Measurements from ENCODE around the gene TPSAB1.
"Not testable (repeated sequence)": the region's sequence is repeated elsewhere in the genome, so short reads cannot be mapped to it uniquely, and the experiment has no call there.

Gene TPSAB1

DNA sequence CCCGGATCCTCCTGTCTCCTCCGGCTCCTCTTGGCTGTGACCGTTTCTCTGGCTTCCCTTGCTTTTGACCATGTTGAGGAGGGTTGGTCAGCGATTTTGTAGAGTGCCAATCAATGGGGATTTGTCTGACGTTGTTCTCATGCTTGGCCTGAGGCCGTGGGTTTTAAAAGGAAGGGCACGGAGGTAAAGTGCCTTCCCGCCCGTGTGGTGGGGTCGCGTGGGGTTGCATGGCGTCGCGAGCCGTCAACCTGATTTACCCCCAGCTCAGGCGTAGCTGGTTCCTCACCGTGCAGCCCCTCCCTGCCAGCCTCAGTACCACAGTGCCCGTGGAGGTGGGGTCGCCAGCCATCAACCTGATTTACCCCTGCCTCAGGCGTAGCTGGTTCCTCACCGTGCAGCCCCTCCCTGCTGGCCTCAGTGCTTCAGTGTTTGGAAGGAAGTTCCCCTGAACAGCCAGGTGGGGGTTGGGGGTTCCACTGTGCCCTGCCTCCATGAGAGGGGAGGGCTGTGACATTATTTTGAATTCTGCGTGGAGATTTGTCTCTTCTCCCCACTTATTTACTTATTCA lies 5.0 kb downstream of the TPSAB1 start (continued):
- TF ChIP-seq, protein P1, sequence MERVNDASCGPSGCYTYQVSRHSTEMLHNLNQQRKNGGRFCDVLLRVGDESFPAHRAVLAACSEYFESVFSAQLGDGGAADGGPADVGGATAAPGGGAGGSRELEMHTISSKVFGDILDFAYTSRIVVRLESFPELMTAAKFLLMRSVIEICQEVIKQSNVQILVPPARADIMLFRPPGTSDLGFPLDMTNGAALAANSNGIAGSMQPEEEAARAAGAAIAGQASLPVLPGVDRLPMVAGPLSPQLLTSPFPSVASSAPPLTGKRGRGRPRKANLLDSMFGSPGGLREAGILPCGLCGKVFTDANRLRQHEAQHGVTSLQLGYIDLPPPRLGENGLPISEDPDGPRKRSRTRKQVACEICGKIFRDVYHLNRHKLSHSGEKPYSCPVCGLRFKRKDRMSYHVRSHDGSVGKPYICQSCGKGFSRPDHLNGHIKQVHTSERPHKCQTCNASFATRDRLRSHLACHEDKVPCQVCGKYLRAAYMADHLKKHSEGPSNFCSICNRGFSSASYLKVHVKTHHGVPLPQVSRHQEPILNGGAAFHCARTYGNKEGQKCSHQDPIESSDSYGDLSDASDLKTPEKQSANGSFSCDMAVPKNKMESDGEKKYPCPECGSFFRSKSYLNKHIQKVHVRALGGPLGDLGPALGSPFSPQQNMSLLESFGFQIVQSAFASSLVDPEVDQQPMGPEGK (CRISPR knock-in tag; IDR thresholded peaks at IDR 0.05; ENCODE audit: borderline replicate concordance) = no peak

DNA sequence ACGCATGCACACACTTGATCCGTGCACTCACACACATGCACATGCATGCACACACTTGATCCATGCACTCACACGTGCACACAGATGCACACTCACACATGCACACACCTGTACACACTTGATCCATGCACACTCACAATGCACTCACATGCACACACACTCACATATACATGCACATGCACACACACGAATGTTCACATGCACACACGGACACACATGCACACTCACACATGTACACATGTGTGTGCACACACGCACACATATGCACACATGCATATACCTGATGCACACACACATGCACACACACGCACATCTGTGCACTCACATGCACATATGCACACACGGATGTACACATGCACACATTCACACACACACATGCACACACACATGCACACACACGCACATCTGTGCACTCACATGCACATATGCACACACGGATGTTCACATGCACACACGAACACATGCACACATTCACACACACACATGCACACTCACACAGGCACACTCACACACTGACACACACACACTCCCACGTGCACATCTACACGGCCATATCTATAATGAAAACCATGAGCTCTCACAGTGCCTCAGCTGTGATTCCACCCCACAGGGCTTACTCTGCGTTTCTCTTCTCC lies 7.5 kb downstream of the TPSAB1 start:
- not testable (repeated sequence) for ATAC-seq

DNA sequence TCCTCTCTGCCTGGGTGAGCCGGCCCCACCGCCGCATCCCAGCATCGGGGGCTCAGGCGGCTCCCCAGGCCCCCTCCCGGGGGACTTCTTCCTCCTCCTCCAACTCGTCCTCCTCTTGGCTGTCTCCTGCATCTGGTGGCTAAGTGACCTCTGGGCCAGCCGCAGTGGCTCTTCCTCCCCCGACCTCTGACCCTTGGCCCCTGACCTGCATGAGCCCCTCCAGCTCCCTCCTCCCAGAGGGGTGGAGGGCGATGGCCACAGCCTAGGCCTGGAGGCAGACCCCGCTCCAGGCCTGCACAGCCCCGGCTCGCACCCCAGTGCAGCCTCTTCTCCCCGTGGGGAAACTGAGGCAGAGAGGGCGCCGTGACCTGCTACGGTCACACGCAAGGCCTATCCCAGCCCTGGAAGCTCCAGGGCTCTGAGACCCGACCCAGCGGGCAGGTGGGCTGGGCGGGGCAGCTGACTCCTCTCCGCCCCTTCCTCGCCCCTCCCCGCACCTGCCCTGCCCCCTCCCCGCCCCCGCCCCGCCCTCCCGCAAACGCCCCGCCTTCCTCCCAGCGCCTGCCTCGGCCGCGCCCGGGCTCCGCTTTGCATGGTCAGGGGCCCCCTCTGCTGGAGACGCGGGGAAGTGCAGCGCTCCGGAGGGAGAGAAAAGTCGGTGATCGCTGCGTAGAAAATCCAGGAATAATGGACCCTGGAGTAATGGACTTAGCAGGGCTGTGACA lies 8.7 kb downstream of the TPSAB1 start:
- ATAC-seq = peak; percentile 69

DNA sequence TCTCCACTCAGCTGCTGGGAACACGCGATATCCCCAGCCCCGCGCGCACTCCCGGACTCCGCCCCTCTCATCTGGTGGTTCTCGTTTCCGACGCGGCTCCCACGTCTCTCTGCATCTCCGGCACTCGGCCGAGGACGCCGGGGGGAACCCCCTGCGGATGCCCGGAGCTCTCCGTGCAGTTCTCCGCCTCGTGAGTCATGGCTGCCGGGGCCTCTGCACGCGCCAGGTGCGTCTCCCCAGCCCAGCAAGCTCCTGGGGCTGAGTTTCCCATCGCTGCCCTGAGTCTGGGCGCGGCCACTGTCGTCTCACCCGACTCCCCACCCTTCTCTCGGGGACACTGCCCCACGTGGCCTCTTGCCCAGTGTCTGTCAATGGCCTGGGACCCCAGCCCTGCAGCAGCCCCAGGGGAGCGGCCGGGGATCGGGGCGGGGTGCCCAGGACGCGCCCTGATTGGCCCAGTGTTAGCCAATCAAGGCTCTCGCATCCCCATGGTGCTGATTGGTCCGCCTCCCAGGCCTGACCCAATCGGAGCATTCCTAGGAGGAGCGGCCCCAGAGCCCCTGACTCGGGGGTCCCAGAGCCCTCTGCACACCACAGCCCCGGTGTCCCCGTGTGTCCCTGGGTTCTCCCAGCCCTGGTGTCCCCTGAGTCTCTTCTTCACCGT lies 13.3 kb downstream of the TPSAB1 start:
- ATAC-seq = peak; percentile 76

DNA sequence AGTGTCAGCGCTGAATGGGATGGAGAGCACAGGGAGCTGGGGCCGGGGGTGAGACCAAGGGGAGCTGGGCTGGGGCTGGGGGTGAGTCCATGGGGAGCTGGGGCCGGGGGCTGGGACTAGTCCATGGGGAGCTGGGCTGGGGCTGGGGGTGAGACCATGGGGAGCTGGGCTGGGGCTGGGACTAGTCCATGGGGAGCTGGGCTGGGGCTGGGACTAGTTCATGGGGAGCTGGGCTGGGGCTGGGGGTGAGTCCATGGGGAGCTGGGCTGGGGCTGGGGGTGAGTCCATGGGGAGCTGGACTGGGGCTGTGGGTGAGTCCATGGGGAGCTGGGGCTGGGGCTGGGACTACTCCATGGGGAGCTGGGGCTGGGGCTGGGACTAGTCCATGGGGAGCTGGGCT lies 14.3 kb downstream of the TPSAB1 start:
- ATAC-seq = not testable (repeated sequence)

DNA sequence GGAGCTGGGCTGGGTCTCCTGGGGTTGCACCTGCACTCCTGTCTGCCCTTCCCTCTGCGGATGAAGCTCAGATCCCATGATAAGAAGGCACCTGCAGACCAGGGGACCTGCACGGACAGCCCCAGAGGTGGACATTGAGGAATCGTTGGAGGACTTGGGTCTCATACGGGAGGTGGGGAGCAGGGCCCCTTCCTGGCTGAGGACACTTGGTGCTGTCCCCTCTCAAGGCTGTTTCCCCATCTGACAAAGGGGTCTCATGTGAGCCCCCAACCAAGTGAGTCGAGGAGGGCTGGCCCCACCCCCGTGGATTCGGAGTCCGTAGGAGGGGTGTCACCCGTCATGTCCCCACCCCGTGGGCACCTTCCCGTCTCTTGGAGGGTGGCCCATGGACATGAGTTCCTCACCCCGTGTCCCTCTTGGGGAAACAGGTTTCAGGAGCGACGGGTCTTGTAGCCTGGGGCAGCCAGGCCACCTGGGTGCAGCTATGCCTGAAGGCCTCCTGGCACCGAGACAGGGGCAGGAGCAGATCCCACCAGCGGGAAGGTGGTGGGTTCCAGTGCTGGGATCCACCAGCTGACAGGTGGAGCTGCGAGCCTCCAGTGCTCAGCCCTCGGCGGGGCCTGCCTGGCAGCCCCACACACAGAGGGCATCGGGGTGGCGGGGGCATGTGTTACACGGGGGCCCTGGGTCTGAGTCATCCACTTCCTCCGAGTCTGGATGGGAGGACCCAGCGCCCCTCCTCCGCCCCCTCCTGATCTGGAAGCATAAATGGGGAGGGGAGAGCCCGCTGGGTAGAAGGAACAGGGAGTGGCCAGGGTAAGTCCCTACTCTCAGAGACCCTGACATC lies 15.0 kb downstream of the TPSAB1 start, which contains the start of gene TPSD1:
Gene TPSD1, plus strand, starts transcription at position 794 of the 847 bp plus-strand sequence. CDS start 212 bp downstream, outside the sequence.
- ATAC-seq = 0 out of 3 replicates have a peak, but pooled peaks have one; percentile 5

DNA sequence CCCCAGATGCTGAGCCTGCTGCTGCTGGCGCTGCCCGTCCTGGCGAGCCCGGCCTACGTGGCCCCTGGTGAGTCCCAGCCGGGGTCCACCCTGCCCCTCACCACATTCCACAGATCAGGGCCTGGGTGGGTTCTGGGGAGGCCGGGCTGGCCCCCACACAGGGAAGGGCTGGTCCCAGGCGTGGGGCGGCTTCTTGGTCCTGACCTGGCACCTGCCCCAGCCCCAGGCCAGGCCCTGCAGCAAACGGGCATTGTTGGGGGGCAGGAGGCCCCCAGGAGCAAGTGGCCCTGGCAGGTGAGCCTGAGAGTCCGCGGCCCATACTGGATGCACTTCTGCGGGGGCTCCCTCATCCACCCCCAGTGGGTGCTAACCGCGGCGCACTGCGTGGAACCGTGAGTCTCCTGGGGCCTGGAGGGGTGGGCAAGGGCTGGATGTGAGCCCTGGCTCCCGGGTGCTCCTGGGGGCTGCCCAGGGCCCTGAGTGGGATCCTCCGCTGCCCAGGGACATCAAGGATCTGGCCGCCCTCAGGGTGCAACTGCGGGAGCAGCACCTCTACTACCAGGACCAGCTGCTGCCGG lies 15.9 kb downstream of the TPSAB1 start:
- ATAC-seq = 0 out of 3 replicates have a peak, but pooled peaks have one; percentile 4

DNA sequence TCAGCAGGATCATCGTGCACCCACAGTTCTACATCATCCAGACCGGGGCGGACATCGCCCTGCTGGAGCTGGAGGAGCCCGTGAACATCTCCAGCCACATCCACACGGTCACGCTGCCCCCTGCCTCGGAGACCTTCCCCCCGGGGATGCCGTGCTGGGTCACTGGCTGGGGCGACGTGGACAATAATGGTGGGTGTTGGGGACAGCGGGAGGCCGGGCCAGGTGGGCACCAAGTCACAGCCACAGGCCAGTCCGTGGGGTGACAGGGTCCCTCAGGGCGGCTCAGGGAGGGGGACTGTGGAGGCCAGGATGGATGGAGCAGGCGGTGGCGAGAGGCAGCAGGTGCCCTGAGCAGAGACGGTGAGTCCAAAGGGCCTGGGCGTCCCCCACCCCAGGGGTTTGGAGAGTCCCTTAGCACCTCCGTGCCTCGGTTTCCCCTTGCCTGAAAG lies 16.4 kb downstream of the TPSAB1 start:
- peak; percentile 11; the same call in 2 of the 3 replicates for ATAC-seq
- TF ChIP-seq RARB (CRISPR knock-in tag; IDR thresholded peaks at IDR 0.05) (no peak), ESRRG (CRISPR knock-in tag; IDR thresholded peaks at IDR 0.05) (no peak), OSR1 (CRISPR knock-in tag; IDR thresholded peaks at IDR 0.05) (no peak), TOX (CRISPR knock-in tag; IDR thresholded peaks at IDR 0.05; ENCODE audit: borderline replicate concordance) (no peak)

DNA sequence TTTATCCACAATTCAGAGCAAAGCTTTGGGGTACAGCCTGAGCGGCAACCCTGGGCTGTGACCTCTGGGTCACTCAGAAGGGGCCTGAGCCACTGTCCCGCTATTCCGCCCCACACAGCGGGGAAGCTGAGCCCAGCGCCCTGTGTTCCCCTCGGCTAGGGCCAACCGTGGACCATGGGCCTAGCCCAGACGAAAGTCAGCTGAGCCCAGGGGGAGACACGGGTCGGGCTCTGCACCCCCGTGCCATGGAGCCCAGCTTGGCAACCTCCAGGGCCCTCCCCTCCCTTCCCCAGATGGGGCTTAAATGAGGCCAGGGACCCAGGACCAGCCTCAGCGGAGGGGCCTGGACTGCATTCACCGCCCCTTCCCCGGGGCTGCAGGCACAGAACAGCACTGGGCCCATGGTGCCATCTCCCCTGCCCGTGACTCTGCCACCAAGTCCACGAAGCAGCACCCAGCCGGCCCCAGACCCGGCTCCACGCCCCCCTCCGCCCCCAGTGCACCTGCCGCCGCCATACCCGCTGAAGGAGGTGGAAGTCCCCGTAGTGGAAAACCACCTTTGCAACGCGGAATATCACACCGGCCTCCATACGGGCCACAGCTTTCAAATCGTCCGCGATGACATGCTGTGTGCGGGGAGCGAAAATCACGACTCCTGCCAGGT lies 17.2 kb downstream of the TPSAB1 start:
- no peak for ATAC-seq
- TF ChIP-seq RARB (CRISPR knock-in tag; IDR thresholded peaks at IDR 0.05) = no peak
- TF ChIP-seq, protein P2, sequence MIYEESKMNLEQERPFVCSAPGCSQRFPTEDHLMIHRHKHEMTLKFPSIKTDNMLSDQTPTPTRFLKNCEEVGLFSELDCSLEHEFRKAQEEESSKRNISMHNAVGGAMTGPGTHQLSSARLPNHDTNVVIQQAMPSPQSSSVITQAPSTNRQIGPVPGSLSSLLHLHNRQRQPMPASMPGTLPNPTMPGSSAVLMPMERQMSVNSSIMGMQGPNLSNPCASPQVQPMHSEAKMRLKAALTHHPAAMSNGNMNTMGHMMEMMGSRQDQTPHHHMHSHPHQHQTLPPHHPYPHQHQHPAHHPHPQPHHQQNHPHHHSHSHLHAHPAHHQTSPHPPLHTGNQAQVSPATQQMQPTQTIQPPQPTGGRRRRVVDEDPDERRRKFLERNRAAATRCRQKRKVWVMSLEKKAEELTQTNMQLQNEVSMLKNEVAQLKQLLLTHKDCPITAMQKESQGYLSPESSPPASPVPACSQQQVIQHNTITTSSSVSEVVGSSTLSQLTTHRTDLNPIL (CRISPR knock-in tag; IDR thresholded peaks at IDR 0.05; ENCODE audit: low read depth) = no peak
- no peak for TF ChIP-seq ZNF8 (CRISPR knock-in tag; IDR thresholded peaks at IDR 0.05)
- TF ChIP-seq ZFP3 (CRISPR knock-in tag; IDR thresholded peaks at IDR 0.05) = no peak
- TF ChIP-seq TOX (CRISPR knock-in tag; IDR thresholded peaks at IDR 0.05; ENCODE audit: borderline replicate concordance) = no peak
- no peak for TF ChIP-seq SNAI2 (CRISPR knock-in tag; IDR thresholded peaks at IDR 0.05)
- no peak for TF ChIP-seq ZNF70 (CRISPR knock-in tag; IDR thresholded peaks at IDR 0.05)
- TF ChIP-seq, protein P3, sequence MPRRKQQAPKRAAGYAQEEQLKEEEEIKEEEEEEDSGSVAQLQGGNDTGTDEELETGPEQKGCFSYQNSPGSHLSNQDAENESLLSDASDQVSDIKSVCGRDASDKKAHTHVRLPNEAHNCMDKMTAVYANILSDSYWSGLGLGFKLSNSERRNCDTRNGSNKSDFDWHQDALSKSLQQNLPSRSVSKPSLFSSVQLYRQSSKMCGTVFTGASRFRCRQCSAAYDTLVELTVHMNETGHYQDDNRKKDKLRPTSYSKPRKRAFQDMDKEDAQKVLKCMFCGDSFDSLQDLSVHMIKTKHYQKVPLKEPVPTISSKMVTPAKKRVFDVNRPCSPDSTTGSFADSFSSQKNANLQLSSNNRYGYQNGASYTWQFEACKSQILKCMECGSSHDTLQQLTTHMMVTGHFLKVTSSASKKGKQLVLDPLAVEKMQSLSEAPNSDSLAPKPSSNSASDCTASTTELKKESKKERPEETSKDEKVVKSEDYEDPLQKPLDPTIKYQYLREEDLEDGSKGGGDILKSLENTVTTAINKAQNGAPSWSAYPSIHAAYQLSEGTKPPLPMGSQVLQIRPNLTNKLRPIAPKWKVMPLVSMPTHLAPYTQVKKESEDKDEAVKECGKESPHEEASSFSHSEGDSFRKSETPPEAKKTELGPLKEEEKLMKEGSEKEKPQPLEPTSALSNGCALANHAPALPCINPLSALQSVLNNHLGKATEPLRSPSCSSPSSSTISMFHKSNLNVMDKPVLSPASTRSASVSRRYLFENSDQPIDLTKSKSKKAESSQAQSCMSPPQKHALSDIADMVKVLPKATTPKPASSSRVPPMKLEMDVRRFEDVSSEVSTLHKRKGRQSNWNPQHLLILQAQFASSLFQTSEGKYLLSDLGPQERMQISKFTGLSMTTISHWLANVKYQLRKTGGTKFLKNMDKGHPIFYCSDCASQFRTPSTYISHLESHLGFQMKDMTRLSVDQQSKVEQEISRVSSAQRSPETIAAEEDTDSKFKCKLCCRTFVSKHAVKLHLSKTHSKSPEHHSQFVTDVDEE (CRISPR knock-in tag; IDR thresholded peaks at IDR 0.05) = no peak
- TF ChIP-seq, protein P1 (CRISPR knock-in tag; IDR thresholded peaks at IDR 0.05; ENCODE audit: borderline replicate concordance) = no peak
- no peak for TF ChIP-seq ARNTL (CRISPR knock-in tag; IDR thresholded peaks at IDR 0.05; ENCODE audit: borderline replicate concordance, low read depth)
- TF ChIP-seq OSR1 (CRISPR knock-in tag; IDR thresholded peaks at IDR 0.05) = no peak
- no peak for TF ChIP-seq ZFP30 (CRISPR knock-in tag; IDR thresholded peaks at IDR 0.05)

Measured in SK-N-SH treated with all-trans-retinoic acid at 6 μM for 48 hours (cell line).